Measurements from ENCODE around the gene TACR1.

DNA sequence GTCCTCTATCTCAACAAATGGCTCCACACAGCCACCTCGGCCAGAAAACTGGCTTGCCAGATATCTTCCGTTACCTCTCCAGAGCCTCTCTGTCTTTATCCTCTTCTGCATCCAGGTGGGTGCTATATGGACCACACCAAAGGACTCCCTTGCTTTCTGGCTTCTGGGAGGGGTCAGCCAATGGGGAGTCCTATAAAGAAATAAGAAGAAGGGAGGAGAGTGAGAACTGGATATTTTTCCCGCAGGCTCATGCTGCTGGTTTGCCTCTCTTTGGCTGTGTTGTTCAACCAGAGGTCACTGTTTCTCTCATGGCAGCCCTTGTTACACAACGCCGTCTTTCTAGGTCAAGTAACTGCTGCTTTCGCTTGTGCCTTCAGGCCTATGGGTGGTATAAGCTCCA is 168.1 kb downstream of the TACR1 start:
- TF ChIP-seq POLR2AphosphoS5 (IDR thresholded peaks at IDR 0.05; ENCODE audit: low read depth, low read length), result no peak
- TF ChIP-seq POLR2A (IDR thresholded peaks at IDR 0.05; ENCODE audit: low read depth, low read length), result no peak
- TF ChIP-seq SPI1 (IDR thresholded peaks at IDR 0.05; ENCODE audit: low read depth, low read length), result no peak
- no peak for TF ChIP-seq TAF1 (IDR thresholded peaks at IDR 0.05; ENCODE audit: low read depth, low read length)
- no peak for TF ChIP-seq PAX5 (IDR thresholded peaks at IDR 0.05; ENCODE audit: insufficient read depth, low read length, severe bottlenecking)
- no peak for TF ChIP-seq POU2F2 (IDR thresholded peaks at IDR 0.05; ENCODE audit: low read depth, low read length)
